ENCODE measurements around the gene UBD.

UBD gene

DNA sequence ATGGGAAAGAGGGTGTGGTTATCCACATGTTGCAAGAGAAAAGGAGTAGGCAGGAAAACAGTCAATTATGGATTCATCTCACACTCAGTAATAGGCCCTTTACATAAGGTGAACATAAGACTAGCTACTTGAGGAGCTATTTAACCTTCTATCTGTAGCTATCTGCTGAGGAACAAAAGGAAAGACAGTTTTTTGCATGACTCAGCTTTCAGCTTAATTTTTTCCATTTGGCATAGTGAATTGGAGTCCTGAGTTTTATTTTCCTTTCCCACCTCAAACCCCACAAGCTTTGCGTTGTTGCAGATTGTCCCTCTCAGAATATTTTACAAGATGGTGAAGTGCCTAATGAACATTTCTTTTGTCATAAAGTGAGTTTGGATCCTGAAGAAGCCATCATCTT is 32.4 kb downstream of the UBD start:
- DNase-seq (ENCODE audit: low read depth, low spot score), result no peak

DNA sequence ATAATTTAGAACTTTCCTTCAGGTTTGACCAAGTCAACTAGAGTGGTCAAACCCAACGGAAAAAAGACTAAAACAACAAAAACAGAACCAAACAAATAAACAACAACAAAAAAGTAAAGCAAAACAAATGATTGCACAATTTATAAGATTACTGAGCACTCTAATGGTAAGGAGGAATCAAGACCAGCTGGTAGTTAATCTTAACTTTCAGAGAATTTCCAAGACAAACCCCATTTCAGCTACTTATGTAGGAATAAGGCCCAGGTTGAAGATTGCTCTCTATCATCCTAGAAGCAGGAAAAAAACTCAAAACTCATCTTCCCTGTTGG is 34.3 kb downstream of the UBD start:
- DNase-seq (ENCODE audit: low read depth, low spot score), result no peak
- no peak overlapping the region for H3K4me3 ChIP-seq (ENCODE audit: low read length)

More for the DNA sequence above, 32.4 kb downstream of the UBD start:
- H3K4me3 ChIP-seq (ENCODE audit: low read length), result no peak overlapping the region

DNA sequence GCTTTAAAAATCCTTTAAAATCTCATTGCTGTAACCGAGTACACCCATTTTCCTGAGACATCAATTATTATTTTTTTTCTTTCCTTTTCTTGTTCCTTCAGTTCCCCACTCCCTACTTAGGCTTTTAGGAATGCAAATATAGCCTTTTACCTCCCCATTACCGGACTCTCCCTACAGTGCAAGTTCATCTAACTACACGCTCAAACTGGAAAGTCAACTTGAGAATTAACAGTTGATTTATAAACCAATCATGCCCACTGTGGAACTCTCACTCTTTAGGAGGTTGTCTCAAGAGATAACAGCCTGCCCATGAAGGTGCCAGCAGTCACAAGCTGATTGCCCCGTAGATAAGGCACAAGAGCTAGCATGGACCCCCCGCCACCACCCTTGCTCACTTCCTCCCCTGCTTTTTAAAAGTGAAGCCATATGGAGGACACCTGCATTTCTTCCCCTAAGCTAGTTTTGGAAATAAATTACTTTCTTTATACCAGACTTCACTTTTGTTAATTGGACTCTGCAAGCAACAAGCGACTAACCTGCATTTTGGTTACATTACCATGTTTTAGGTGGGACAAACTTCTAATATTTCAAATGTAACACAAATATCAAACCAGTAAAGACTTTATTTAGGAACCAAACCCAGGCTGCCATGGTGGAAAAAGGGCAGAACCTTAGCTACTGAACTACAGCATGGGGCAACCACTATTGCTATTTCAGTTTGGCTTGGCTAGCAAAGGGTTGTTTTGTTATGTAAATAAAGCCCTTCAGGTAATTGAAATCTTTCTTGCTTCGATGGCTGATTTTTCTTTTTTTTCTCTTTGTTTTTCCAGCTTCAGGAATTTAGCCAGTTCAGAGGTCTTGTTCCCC is 34.9 kb downstream of the UBD start:
- H3K4me3 ChIP-seq (ENCODE audit: low read length), result no peak overlapping the region
- peak; percentile 5 for DNase-seq (ENCODE audit: low read depth, low spot score)

DNA sequence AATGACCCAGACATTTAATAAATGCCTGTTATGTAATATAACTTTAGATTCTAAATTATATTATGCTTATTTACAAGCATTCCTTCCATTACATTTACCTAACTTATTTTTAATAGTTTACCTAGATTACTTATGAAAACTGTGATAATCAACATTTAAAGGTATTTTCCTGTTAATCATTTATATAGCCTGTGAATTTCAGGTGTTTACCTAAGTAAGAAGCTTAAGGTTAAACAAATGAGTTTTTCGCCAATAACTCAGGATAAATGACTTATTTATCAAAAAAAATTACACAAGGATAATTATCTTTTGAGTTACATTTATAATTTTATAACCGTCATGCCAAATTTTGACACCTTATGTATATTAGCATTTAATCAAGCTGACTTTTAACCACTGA is 35.5 kb downstream of the UBD start:
- no peak overlapping the region for H3K4me3 ChIP-seq (ENCODE audit: low read length)
- DNase-seq (ENCODE audit: low read depth, low spot score), result no peak

DNA sequence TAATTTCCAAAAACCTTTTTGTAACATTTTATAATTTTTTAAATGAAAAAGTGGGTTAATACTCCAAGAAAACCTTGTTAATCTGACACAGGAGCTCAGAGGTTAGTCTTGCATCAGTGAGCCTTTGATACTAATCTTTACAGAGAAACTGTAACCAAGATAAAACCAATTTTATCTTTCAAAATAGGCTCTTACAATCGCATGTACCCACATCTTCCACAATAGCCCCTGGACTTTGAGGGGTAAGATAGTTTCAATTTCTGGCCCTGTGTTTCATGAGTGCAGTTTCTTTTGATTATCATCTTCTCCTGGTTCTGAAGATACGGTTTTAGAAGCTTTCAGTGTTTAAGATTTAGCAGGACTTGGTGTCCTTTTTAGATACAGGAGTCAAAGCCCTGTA is 37.3 kb downstream of the UBD start:
- no peak for DNase-seq (ENCODE audit: low read depth, low spot score)
- no peak overlapping the region for H3K4me3 ChIP-seq (ENCODE audit: low read length)

DNA sequence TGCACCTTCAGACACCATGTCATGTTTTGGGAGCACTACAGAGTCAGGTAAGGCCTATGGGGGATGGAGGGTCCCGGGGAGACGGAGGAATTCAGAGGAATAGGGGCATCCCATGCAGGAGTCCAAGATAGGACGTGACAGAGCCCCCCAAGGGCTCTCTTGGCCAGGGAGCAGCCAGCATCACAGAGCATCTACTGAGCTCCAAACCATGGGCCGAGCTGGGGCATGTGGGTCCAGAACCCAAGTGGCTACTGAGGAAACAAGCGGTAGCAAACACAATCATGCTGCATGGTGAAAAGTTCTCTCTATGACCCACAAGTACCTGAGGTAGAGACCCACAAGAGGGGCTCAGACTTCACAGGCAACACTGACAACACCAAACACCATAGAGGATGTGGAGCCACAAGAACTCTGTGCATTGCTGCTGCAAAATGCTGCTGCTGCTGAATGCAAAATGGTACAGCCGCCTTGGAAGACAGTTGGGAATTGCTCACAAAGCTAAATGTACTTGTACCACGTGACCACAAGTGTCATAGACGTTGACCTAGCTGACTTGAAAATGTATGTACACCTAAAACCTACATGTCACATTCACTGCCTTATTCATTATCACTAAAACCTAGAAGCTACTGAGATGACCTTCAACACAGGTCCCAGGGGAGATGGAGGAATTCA is 38.4 kb downstream of the UBD start:
- no peak for DNase-seq (ENCODE audit: low read depth, low spot score)
- no peak overlapping the region for H3K4me3 ChIP-seq (ENCODE audit: low read length)

DNA sequence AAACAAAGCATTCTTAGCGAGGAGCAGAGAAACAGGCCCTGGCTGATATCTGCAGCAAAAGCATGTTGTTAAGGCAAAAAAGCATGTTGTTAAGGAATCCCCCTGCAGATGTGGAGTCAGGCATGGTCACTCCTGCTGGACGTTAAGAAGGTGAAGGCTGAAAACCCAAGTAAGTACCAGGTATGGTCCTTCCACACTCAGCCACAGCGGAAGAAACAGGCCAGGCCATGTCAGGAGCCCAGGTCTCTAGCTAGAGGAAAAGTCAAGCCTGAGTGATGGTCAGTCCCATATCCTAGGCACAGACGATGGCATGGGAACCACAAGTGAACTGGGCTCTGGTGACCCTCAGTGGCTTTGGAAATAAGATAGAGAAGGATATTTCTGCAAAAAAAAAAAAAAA is 39.3 kb downstream of the UBD start:
- no peak overlapping the region for H3K4me3 ChIP-seq (ENCODE audit: low read length)
- DNase-seq (ENCODE audit: low read depth, low spot score), result no peak

DNA sequence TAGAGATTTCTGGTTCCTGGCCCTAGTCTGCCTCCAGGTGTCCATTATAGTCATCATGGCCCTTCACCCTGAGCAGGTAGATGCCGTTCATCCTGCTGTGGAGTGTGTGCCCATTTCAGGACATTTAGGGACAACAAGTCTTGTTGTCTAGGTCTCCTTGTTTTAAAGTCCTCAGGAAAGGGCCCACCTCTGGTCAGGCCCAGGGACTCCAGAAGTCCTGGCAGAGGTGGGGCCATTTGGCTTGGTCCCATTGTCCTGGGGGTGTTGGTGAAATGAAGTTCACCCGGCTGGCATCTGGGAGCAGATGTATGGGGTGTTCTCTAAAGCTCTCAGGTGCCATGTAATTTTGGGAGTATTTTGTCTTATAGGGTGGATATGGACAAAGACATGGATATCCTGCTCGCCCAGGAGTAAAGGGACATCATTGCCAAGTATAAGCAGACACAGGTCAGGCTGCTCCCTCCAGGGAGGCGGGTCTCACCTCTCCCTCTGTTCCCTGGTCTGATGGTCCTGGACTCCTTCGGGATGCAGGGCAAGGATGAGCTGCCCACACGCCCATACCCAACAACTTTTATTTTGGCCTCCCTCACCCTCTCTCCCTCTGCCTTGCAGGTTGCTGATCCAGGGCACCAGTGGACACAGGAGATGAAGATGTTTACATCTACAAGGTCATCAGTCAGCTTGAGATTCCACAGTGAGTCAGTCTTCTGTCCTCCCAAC is 40.1 kb downstream of the UBD start:
- no peak overlapping the region for H3K4me3 ChIP-seq (ENCODE audit: low read length)
- DNase-seq (ENCODE audit: low read depth, low spot score), result no peak

DNA sequence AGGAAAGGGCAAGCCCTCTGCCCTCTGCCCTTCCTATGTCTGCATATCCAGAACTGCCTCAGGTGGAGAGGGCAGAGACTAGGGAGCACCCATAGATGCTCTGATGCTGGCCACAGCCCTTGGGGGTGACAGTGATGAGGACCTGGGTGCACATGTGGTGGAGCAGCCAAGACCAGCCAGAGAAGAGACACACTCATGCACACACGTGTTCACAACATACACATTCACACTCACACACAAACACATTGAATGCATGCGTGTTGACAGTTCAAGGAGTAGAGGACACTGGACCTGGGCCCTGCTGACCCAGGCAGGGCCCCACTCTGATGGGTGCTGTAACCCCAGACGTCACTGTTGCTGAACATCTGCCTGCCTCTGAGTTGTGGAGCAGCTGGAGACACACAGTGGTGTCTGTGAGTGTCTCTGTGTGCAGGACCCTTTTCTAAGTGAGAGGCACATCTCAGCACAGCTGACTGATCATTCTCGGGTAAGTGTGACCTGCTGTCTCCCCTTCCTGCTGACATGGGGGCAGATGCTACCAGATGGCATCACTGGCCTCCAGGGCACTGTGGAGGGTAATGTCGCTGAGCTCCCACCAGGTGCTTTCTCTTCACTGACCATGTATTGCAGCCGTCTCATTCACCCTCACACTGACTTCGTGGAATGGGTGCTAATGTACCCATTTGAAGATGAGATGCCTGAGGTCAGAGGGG is 41.6 kb downstream of the UBD start:
- no peak overlapping the region for H3K4me3 ChIP-seq (ENCODE audit: low read length)
- DNase-seq (ENCODE audit: low read depth, low spot score), result no peak

DNA sequence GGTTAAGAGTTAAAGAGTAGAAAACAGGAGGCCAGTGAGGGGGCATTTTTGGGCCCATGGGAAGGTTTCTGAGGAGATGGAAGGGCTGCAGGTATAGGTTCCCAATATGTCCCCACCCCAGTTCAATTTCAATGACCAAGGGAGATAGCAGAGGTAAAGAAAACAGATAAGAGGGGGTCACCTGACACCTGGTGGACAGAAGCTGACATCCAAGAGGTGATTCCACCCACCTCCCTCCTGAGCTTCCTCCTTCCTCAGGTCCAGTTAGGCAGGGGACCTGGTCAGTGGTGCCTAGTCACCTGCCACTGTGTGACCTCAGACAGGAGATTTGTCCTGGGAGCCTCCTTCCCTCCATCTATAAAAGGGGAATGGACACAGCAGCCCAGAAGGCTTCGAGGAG is 42.3 kb downstream of the UBD start:
- no peak for DNase-seq (ENCODE audit: low read depth, low spot score)
- no peak overlapping the region for H3K4me3 ChIP-seq (ENCODE audit: low read length)

DNA sequence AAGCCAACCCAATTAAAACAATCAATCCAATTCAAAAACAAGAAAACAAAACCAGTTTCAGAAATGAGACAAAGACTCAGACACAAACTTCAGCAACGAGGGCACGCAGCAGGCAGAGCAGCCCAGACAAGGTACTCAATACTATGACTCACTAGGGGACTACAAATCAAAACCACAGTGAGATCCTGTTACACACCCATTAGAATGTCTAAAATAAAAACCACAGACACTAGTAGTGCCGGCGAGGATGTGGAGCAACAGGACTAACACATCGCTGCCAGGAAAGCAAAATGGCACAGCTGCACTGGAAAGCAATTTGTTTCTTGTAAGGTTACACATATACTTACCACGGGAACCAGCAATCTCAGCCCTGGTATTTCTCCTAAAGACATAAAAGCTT is 43.4 kb downstream of the UBD start:
- no peak overlapping the region for H3K4me3 ChIP-seq (ENCODE audit: low read length)
- DNase-seq (ENCODE audit: low read depth, low spot score), result peak; percentile 15

DNA sequence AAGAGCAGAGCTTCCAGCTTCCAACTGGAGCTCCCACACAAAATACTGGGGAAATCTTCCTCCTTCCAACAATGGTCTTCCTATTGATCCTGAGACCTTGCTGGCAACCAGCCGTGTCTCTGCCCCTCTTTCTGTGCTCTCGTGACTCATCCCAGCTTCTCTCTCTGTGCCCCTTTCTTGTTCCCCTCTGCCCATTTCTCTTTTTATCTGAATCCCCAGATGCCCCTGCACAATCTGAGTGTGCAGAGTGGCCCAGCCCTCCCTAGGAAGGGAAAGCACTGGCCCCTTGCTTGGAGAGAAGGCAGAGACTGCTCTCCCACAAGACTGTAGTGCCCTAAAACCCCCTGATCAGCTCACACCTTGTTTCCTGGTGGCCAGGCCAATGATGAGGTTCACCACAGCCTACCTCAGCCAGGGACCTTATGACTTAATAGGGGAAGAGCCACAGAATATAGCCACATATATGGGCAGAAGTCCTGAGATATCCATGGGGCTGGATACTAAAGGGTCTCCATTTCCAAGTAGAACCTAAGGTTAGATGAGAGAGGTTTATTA is 48.7 kb downstream of the UBD start:
- H3K4me3 ChIP-seq (ENCODE audit: low read length), result no peak overlapping the region
- DNase-seq (ENCODE audit: low read depth, low spot score), result no peak

DNA sequence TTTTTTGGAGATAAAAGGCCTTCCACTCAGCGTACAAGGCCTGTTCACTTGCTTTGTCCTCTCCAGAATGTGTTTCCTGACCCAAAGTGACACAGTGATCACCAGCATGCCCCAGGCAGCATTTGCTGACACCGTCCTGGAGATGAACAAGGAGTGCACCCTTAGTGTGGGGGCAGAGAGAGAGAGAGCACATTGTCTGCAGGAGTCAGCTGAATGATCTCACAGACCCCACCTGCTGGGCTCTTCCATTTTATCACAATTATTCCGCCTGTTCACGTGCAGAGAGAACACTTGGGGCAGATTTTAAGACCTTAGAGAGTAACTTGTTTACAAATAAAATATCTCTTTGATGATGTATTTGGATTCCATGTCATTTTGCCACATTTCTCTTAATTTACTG is 49.3 kb downstream of the UBD start:
- DNase-seq (ENCODE audit: low read depth, low spot score), result peak; percentile 29
- no peak overlapping the region for H3K4me3 ChIP-seq (ENCODE audit: low read length)

DNA sequence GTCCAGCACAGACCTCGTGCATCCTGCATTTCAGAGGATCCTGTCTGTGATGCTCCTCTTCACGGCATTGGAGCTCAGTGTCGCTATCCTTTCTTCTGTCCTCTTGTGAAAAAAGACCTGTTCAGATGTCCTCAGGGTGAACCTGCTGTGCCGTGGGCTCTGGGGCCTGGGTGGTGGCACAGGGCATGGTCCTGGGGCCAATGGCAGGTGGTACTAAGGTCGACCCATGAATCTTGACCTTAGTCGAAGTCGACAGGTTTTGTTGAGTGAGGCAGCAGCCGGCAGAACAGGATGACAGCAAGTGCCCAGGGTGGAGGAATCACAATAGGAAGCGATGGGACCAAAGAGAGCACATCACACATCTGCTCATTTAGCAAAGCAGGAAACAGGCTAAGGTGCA is 49.8 kb downstream of the UBD start:
- no peak overlapping the region for H3K4me3 ChIP-seq (ENCODE audit: low read length)
- DNase-seq (ENCODE audit: low read depth, low spot score), result no peak

DNA sequence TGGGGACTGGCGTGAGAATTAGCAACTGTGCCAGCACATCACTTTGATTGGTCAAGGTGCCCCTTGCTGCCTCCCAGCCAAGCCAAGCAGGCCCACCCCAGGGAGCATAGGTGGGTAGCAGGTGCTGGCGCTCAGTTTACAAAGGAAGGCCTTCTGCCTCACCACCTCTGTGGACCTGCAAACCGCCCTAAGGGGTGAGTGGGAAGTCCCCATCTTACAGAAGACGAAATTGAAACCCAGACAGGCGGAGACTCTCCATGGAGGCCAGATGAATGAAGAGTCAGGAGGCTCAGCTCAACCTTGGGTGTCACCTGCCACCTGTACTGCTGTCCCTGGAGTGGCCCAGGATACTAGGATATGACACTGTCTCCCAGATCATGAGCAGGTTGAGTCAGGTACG is 50.3 kb downstream of the UBD start:
- no peak overlapping the region for H3K4me3 ChIP-seq (ENCODE audit: low read length)
- no peak for DNase-seq (ENCODE audit: low read depth, low spot score)

DNA sequence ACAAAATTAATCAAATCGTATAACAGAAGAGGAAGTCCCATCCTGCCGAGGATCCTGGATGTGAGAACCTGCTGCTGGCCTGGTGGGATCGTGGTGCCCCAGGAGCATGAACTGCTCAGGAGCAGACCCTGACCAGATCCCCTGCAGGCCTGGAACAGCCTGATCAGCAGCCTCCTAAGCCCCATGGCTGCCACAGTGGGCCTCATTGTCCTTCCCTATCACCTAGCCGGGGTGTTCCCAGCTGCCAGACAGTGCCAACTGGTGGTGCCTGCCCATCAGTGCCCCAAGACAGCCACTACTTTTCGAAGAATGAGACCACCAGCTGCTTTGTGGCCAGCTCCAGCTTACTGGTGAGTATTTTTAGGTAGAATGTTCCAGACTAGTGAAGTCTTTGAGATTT is 52.2 kb downstream of the UBD start:
- DNase-seq (ENCODE audit: low read depth, low spot score), result no peak
- H3K4me3 ChIP-seq (ENCODE audit: low read length), result no peak overlapping the region

DNA sequence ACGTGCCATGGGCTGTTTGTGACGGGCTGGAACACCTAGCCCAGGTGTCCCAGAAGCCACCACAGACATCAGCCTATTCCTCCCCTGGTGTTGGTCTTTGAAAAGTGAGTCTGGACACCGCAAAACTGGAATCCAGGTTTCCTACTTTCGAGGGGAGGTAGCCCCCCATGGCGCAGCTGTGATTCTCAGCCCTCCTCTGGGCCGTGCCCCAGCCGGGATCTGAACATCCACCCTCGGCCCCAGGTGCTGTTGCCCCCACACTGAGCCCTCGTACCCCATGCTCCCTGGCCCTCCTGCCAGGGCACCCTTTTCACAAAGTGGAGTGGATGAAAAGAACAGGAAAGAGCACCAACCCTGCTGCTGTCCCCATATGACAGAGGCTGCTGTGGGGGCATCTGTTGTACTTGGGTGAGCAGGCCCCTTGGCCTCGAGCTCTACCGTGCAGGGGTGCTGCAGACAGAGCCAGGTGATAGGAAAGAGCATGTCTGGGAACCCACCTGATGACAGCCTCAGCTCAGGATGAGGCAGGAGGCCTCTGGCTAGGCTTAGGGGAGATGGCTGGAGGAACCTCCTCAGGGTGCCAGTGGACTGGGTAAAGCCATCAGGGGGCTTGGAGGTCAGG is 53.0 kb downstream of the UBD start:
- no peak for DNase-seq (ENCODE audit: low read depth, low spot score)
- no peak overlapping the region for H3K4me3 ChIP-seq (ENCODE audit: low read length)

DNA sequence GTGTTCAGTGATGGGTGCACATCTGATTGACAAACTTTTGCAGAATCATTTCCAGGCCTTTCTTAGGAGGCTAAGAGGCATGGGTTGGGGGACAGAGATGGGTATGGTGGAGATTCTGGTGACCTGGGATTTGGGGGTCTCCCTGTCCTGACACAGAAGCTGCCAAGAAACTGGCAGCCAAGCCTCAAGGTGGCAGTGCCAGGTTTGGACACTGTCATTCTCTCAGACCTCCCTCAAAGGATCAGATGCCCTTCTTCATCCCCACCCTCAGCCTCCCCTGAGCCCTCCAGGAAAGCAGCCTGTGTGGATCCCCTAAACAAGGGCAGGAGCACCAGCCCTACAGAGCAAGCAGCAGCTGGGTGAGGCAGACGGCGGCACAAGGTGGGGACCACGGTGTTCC is 53.7 kb downstream of the UBD start:
- no peak overlapping the region for H3K4me3 ChIP-seq (ENCODE audit: low read length)
- no peak for DNase-seq (ENCODE audit: low read depth, low spot score)
